ENCODE measurements around the gene LACRT.

The LACRT gene

GRCh38 chr12:54592316-54592715 lies 42.4 kb downstream of the LACRT start:
- DNase-seq (ENCODE audit: insufficient read length, low spot score) = no peak
- FAIRE-seq = no peak
- TF ChIP-seq CTCF (IDR thresholded peaks at IDR 0.05; ENCODE audit: insufficient read depth, missing control alignments) = no peak

- FAIRE-seq = no peak
- TF ChIP-seq CTCF (IDR thresholded peaks at IDR 0.05; ENCODE audit: insufficient read depth, missing control alignments) = no peak
- no peak for DNase-seq (ENCODE audit: insufficient read length, low spot score)
These were observed 43.6 kb downstream of the LACRT start for GRCh38 chr12:54590978-54591591.

- FAIRE-seq (no peak), DNase-seq (ENCODE audit: insufficient read length, low spot score) (no peak)
- TF ChIP-seq CTCF (IDR thresholded peaks at IDR 0.05; ENCODE audit: insufficient read depth, missing control alignments) = no peak
These were observed 44.7 kb downstream of the LACRT start for GRCh38 chr12:54589964-54590363.

- DNase-seq (ENCODE audit: insufficient read length, low spot score) (no peak), FAIRE-seq (no peak)
- no peak for TF ChIP-seq CTCF (IDR thresholded peaks at IDR 0.05; ENCODE audit: insufficient read depth, missing control alignments)
These were observed 45.8 kb downstream of the LACRT start for GRCh38 chr12:54588890-54589267.

- FAIRE-seq = no peak
- no peak for TF ChIP-seq CTCF (IDR thresholded peaks at IDR 0.05; ENCODE audit: insufficient read depth, missing control alignments)
- DNase-seq (ENCODE audit: insufficient read length, low spot score) = no peak
These were observed 46.4 kb downstream of the LACRT start, which contains the start of gene PPP1R1A for GRCh38 chr12:54588110-54588889. Gene PPP1R1A, minus strand, starts transcription at chr12:54588659. Its CDS starts 171 bp downstream, at chr12:54588488.

- FAIRE-seq = no peak
- TF ChIP-seq CTCF (IDR thresholded peaks at IDR 0.05; ENCODE audit: insufficient read depth, missing control alignments) = no peak
- DNase-seq (ENCODE audit: insufficient read length, low spot score) = no peak
These were observed 47.3 kb downstream of the LACRT start for GRCh38 chr12:54587315-54587873.

- TF ChIP-seq CTCF (IDR thresholded peaks at IDR 0.05; ENCODE audit: insufficient read depth, missing control alignments) = no peak
- FAIRE-seq = no peak
- no peak for DNase-seq (ENCODE audit: insufficient read length, low spot score)
These were observed 48.1 kb downstream of the LACRT start for GRCh38 chr12:54586620-54587019.
